Neuron (in vitro differentiated cells): ENCODE data around the gene RAB4B.
A peak's percentile ranks its signal among the peaks of the same experiment; 100 is the strongest.
"Not testable (repeated sequence)": the region's sequence is repeated elsewhere in the genome, so short reads cannot be mapped to it uniquely, and the experiment has no call there.

Experiments
- H2AFZ ChIP-seq: one replicate; pipeline ENCODE4 v1.6.1; 2013; ENCODE audit warnings: low read depth, mild to moderate bottlenecking, inconsistent platforms, low read length, moderate library complexity
- H3K27me3 ChIP-seq: one replicate; pipeline ENCODE4 v1.6.1; 2013; ENCODE audit warnings: low read length; ENCODE audit not compliant: insufficient read depth
- H3K36me3 ChIP-seq: one replicate; pipeline ENCODE4 v1.6.1; 2013; ENCODE audit warnings: low read length; ENCODE audit not compliant: insufficient read depth
- H3K4me1 ChIP-seq: one replicate; pipeline ENCODE4 v1.6.1; 2013; ENCODE audit warnings: low read length; ENCODE audit not compliant: insufficient read depth
- H3K4me3 ChIP-seq: 2 replicates; pipeline ENCODE4 v1.5.1; 2013; ENCODE audit warnings: mild to moderate bottlenecking, low read length, moderate library complexity
- H3K9me3 ChIP-seq: one replicate; pipeline ENCODE4 v1.6.1; 2013; ENCODE audit warnings: low read length

RAB4B gene, protein sequence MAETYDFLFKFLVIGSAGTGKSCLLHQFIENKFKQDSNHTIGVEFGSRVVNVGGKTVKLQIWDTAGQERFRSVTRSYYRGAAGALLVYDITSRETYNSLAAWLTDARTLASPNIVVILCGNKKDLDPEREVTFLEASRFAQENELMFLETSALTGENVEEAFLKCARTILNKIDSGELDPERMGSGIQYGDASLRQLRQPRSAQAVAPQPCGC

DNA sequence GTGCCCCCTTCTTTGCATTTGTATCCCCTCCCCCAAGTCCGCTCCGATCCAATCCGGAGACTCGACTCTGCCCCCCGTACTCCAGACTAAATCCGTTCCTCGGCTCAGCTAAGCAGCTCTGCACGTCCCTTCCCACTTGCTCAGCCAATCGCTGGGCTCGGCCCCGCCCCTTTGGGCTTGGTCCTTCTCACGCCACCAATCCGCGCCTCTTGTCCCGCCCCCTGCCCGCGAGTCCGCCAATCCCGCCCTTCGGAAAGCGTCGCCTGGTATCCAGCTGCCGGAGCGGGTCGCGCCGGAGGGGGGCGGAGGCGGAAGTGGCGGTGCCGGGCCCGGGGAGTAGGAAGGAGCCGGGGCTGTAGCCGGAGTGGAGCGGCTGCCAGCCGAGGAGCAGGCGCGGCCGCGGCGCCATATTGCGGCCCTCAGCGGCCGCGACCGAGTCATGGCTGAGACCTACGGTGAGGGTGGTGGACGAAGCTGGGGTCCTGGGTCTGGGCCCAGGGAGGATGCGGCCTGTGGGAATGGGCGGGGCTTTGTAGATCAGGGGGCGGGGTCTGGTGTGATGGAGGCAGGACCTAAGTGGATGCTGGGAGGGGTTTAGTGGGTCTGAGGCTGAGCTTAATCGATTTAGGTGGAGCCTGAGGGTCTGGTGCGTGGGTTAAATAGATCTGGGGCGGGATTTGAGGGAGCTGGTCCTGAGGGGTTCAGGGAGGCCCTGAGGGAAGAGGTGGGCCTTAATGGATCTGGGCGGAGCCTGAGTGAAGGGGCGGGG lies at the start of gene RAB4B:
TSS of gene RAB4B (plus strand) at position 311 of the 769 bp plus-strand sequence. CDS start at position 440, 129 bp downstream.
- H3K4me3 ChIP-seq, result peak within 1 kb of the TSS; percentile 64
- H3K36me3 ChIP-seq, result no peaks in the 10 kb centered on the region
- no peaks in the 10 kb centered on the region for H3K27me3 ChIP-seq
- H2AFZ ChIP-seq, result peak within 1 kb of the TSS; percentile 56
- H3K4me1 ChIP-seq, result peaks cover 12% of the 10 kb centered on the region
- H3K9me3 ChIP-seq, result no peaks in the 10 kb centered on the region

DNA sequence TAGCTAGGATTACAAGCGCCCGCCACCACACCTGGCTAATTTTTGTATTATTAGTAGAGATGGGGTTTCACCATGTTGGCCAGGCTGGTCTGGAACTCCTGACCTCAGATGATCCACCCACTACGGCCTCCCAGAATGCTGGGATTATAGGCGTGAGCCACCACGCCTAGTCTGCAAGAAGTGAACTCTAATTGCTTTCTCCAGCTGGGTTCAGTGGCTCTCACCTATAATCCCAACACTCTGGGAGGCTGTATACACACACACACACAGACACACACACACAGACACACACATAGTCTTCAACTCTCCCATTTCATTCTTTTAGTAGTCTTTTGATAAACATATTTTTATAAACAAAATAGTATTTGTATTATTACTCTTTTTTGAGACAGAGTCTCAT lies 48.0 kb upstream of the RAB4B start:
- H3K27me3 ChIP-seq, H3K4me3 ChIP-seq, H3K4me1 ChIP-seq, H2AFZ ChIP-seq, H3K9me3 ChIP-seq: not testable (repeated sequence)
- peaks cover 74% of the 10 kb centered on the region for H3K36me3 ChIP-seq

DNA sequence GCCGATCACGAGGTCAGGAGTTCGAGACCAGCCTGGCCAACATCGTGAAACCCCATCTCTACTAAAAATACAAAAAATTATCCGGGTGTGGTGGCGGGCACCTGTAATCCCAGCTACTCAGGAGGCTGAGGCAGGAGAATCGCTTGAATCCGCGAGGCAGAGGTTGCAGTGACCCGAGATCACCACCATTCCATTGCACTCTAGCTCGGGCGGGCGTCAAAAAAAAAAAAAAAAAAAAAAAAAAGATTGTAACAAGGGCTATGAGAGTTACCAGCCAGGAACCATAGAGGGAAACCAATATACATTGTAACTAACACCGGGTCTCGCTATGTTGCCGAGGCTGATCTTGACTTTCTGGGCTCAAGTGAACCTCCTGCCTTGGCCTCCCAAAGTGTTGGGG lies 45.7 kb upstream of the RAB4B start:
- H3K4me3 ChIP-seq, H3K4me1 ChIP-seq, H3K9me3 ChIP-seq, H2AFZ ChIP-seq, H3K27me3 ChIP-seq: not testable (repeated sequence)
- peaks cover 81% of the 10 kb centered on the region for H3K36me3 ChIP-seq

DNA sequence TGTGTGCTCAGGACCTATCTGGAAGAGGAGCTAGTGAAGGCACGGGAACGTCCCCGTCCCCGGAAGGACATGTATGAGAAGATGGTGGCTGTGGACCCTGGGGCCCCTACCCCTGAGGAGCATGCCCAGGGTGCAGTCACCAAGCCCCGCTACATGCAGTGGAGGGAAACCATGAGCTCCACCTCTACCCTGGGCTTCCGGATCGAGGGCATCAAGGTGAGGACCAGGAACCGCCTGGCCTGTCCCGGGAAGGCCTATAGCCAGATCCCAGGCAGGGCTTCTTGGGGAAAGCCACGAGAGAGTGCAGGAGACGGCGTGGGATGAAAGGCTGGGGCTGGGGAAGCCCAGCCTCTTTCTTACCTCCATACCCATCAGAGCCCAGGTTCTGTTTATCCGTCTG lies 44.9 kb upstream of the RAB4B start:
- Histone ChIP-seq H2AFZ (no peak overlapping the region), H3K27me3 (no peaks in the 10 kb centered on the region), H3K36me3 (peaks cover 76% of the 10 kb centered on the region), H3K4me1 (no peaks in the 10 kb centered on the region), H3K9me3 (peaks cover 2% of the 10 kb centered on the region), H3K4me3 (no peak overlapping the region)

DNA sequence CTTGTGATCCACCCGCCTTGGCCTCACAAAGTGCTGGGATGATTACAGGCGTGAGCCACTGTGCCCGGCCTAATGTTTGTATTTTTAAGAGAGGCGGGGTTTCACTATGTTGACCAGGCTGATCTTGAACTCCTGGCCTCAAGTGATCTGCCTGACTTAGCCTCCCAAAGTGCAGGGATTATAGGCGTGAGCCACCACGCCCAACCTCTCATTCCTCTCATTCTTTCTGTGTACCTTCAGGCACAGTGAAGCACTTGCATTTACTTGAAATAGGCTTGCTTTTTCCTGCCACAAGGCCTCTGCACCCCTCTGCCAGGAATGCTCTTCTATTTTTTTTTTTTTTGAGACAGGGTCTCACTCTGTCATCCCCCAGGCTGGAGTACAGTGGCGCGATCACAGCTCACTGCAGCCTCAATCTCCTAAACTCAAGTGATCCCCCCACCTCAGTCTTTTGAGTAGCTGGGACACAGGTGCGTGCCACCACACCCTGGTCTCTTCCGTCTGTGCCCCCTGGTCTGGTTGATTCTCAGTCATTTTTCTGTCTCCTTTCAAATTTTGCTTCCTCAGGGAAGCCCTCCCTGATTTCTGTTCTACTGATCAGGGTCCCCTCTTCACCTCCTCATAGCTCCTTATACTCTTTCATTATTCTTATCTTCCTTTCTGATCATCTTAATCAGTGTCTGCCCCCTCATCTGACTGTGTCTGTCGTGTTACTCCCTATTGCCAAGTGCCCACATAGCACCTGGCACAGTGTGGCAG lies 42.9 kb upstream of the RAB4B start:
- Histone ChIP-seq H2AFZ (no peak overlapping the region), H3K27me3 (no peaks in the 10 kb centered on the region), H3K9me3 (peaks cover 2% of the 10 kb centered on the region), H3K36me3 (peaks cover 82% of the 10 kb centered on the region), H3K4me1 (no peaks in the 10 kb centered on the region), H3K4me3 (no peak overlapping the region)

DNA sequence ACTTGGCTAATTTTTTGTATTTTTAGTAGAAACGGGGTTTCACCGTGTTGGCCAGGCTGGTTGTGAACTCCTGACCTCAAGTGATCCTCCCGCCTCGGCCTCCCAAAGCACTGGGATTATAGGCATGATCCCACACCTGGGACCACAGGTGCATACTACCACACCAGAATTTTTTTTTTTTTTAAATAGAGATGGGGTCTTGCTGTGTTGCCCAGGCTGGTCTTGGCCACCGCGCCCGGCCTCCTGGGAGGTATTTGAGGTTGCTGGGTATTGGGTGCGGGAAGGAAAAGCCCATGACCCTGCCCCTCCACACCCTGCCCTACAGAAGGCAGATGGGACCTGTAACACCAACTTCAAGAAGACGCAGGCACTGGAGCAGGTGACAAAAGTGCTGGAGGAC lies 41.4 kb upstream of the RAB4B start:
- Histone ChIP-seq H3K27me3 (no peaks in the 10 kb centered on the region), H3K36me3 (peaks cover 68% of the 10 kb centered on the region), H3K4me1 (no peaks in the 10 kb centered on the region), H3K9me3 (no peaks in the 10 kb centered on the region), H2AFZ (no peak overlapping the region), H3K4me3 (no peak overlapping the region)

DNA sequence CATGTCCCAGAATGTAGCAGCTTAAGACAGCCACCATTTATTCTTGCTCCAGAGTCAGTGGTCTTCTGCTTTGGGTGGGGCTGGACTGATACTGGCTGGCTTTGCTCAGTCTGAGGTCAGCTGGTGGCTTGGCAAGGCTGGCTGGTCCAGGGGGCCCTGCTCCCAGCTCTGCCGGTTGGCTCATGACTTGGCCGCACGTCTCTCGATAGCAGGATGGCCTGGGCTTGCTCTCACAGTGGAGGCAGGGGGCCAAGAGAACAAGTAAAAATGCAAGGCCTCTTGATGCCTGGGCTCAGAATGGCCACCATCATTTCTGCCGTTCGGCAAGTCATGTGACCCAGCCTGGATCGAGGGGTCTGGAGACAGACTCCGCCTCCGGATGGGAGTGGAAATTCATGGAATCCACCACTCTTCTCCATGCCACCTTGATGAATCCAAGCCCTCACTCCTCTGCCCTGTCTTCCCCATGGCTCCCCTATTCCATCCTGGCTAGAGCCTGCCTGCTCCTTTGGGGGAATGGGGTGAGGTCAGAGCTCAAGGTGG lies 40.9 kb upstream of the RAB4B start:
- no peak overlapping the region for H2AFZ ChIP-seq
- no peaks in the 10 kb centered on the region for H3K9me3 ChIP-seq
- no peak overlapping the region for H3K4me3 ChIP-seq
- H3K27me3 ChIP-seq, result no peaks in the 10 kb centered on the region
- H3K4me1 ChIP-seq, result no peaks in the 10 kb centered on the region
- peaks cover 66% of the 10 kb centered on the region for H3K36me3 ChIP-seq

DNA sequence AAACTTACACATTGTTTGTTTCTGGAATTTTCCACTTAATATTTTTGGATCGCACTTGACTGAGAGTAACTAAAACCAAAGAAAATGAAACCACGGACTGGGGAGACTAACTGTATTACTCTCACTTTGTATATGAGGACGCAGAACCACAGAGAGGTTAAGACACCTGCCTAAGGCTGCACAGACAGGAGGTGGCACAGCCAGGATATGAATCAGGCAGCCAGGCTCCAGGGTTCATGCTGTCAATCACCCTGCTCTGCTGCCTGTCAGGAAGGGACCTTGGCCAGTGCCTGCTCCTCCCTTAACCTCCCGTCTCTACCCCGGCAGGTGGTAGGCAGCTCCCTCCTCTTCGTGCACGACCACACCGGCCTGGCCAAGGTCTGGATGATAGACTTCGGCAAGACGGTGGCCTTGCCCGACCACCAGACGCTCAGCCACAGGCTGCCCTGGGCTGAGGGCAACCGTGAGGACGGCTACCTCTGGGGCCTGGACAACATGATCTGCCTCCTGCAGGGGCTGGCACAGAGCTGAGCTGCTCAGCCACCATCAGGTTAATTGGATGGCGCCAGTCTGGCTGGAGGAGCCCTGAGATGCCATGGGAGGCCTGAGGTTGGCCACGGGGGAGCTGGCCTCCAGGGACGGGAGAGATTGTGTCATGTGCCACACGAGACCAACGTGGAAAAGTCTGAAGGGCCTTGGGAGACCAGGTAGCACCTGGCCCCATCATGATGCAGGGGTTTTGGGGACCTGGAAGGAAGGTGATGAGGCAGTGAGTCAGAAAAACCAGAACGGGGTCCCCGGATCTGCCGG lies 38.8 kb upstream of the RAB4B start:
- H3K9me3 ChIP-seq, result no peaks in the 10 kb centered on the region
- peaks cover 52% of the 10 kb centered on the region for H3K36me3 ChIP-seq
- H3K27me3 ChIP-seq, result no peaks in the 10 kb centered on the region
- no peak overlapping the region for H3K4me3 ChIP-seq
- H2AFZ ChIP-seq, result no peak overlapping the region
- no peaks in the 10 kb centered on the region for H3K4me1 ChIP-seq

DNA sequence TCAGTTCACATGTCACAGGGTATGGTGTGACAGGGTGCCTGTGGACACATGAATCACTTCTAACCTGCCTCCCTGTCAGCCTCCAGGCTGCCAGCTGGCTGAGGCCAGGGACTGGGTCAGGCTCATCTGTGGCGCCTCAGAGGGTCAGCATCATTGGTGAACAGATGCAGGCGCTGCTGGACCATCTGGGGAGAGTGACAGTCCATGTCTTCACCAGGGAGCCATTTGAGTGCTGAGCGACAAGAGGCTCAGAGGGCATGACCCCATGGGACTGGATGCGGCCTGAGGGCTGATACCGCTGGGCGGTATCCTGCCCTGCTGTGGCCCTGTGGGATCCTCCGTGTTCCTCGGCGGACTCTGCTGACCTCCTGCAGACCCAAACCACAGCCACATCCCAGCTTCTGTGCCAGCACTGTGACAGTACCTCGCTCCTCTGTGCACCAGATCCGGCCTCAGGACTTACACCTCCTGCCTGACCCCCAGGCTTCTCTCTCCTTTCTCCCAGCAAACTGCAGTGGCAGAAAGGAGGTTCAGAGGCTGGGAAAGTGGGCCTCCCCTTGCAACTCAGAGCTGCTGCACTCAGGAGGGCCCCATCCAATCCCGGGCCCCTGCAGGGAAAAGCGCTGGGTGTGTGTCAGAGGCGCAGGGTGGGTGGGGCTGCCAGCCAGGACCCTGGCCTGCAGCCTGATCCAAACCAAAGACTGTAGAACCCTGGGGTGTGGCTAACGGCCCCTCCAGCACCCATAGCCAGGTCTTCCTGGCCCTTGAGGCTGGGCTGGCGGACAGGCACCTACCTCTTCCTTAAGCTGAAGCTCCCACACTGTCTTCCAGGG lies 38.0 kb upstream of the RAB4B start:
- H3K4me3 ChIP-seq, result no peak overlapping the region
- H3K9me3 ChIP-seq, result no peaks in the 10 kb centered on the region
- no peak overlapping the region for H2AFZ ChIP-seq
- peaks cover 44% of the 10 kb centered on the region for H3K36me3 ChIP-seq
- no peaks in the 10 kb centered on the region for H3K27me3 ChIP-seq
- H3K4me1 ChIP-seq, result no peaks in the 10 kb centered on the region

DNA sequence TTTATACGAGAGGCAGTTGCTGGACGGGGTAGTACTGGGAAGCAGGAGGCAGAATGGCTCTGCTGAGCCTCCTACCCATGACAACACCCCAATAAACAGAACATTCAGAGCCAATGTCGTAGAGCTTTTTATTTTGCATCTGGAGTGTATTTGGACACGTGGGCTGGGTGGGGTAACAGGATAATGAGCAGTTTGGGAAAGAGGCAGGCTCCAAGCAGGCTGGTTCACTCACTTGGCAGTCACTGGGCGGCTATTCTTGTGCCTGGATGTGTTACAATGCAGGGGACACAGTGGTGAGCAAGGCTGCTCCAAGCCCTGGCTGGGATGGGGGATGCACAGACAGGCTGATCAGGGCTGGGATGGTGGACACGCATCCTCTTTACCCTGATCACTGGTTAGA lies 37.3 kb upstream of the RAB4B start:
- Histone ChIP-seq H3K36me3 (peaks cover 38% of the 10 kb centered on the region), H3K9me3 (no peaks in the 10 kb centered on the region), H3K4me1 (no peaks in the 10 kb centered on the region), H2AFZ (no peak overlapping the region), H3K27me3 (no peaks in the 10 kb centered on the region), H3K4me3 (no peak overlapping the region)

DNA sequence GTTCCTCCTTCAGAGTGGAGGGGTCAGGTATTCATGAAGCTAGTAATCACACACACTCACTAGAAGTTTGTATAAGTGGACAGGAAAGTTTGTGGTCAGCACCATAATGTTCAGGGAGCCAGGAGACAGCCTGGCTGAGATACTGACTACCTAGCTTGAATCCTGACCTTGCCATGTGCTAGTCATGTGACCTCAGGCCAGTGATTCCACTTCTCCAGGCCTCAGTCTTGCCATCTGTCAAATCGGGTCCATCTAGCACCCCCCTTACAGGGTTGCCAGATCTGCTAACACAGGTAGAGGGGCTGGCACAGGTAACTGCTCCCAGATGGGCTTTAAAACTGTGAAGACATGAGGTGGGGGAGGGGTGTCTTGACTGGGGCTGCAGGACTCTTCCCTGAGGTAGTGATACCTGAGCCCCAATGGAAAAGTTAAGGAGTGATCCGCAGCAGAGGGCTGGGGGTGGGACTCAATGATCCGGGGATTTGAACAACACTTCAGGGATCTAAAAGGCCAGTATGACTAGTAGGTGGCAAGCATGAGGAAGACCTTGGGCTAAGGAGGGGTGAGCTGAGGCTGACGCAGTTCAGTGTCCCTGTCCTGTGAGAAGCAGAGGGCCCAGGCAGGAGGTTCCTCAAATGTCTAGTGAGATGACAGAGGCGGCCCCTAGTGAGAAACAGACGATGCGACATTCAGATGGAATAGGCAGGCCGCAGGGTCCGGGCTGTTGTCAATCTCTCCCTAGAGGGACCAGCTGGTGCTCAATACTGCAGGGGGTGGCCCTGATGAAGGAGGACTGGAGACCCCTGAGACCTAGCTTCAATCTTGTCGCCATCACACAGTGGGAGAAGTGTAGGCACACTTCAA lies 36.3 kb upstream of the RAB4B start:
- H3K9me3 ChIP-seq, result no peaks in the 10 kb centered on the region
- H2AFZ ChIP-seq, result no peak overlapping the region
- H3K36me3 ChIP-seq, result peaks cover 30% of the 10 kb centered on the region
- H3K4me1 ChIP-seq, result no peaks in the 10 kb centered on the region
- H3K4me3 ChIP-seq, result no peak overlapping the region
- H3K27me3 ChIP-seq, result no peaks in the 10 kb centered on the region
